NCI-H1436 (cell line): Measurements from ENCODE around the gene GM2A.
"Not testable (repeated sequence)": the region's sequence is repeated elsewhere in the genome, so short reads cannot be mapped to it uniquely, and the experiment has no call there.

Experiments
- DNase-seq: peaks from one replicate; lab custom pipeline; 2025; lab: John Stamatoyannopoulos, UW

The GM2A gene

GRCh38 chr5:151254556-151254955 is 1.6 kb downstream of the GM2A start:
- no peak for DNase-seq

- DNase-seq: not testable (repeated sequence)
Observed at GRCh38 chr5:151254990-151255389, 2.0 kb downstream of the GM2A start.

- no peak for DNase-seq
Observed at GRCh38 chr5:151255621-151256286, 2.8 kb downstream of the GM2A start.

GRCh38 chr5:151257731-151258181 is 4.8 kb downstream of the GM2A start:
- no peak for DNase-seq

GRCh38 chr5:151258201-151258611 is 5.2 kb downstream of the GM2A start:
- DNase-seq: no peak

- no peak for DNase-seq
Observed at GRCh38 chr5:151258816-151259215, 5.8 kb downstream of the GM2A start.

GRCh38 chr5:151259931-151260330 is 6.9 kb downstream of the GM2A start:
- no peak for DNase-seq

GRCh38 chr5:151262532-151262931 is 9.5 kb downstream of the GM2A start:
- no peak for DNase-seq

- no peak for DNase-seq
Observed at GRCh38 chr5:151264113-151264512, 11.1 kb downstream of the GM2A start.

GRCh38 chr5:151267491-151268260 is 14.7 kb downstream of the GM2A start:
- DNase-seq: no peak

- DNase-seq: no peak
Observed at GRCh38 chr5:151270599-151270998, 17.6 kb downstream of the GM2A start.

- DNase-seq: no peak
Observed at GRCh38 chr5:151271336-151271735, 18.4 kb downstream of the GM2A start.

GRCh38 chr5:151274666-151275065 is 21.7 kb downstream of the GM2A start:
- no peak for DNase-seq

GRCh38 chr5:151275803-151276202 is 22.8 kb downstream of the GM2A start:
- DNase-seq: no peak

GRCh38 chr5:151278845-151279244 is 25.9 kb downstream of the GM2A start:
- DNase-seq: no peak

- no peak for DNase-seq
Observed at GRCh38 chr5:151280443-151280842, 27.5 kb downstream of the GM2A start.

- DNase-seq: no peak
Observed at GRCh38 chr5:151281001-151281639, 28.1 kb downstream of the GM2A start.

- no peak for DNase-seq
Observed at GRCh38 chr5:151283120-151283825, 30.3 kb downstream of the GM2A start.

GRCh38 chr5:151284392-151284967 is 31.5 kb downstream of the GM2A start:
- DNase-seq: no peak

- DNase-seq: no peak
Observed at GRCh38 chr5:151285683-151286082, 32.7 kb downstream of the GM2A start.

- no peak for DNase-seq
Observed at GRCh38 chr5:151286246-151286645, 33.3 kb downstream of the GM2A start.

- peak; percentile 7 for DNase-seq
Observed at GRCh38 chr5:151288180-151288579, 35.2 kb downstream of the GM2A start.
